Measurements from ENCODE around the gene SLC5A10. TPM values are rescaled to one million over a fixed set of nuclear protein-coding genes. Genes with fewer than 3 reads are reported as not detected.

Gene SLC5A10
- total RNA-seq, 4 donors from 2014 or later, result 0.31 to 1.5 (median 0.94) TPM

- 78% methylated on average over 11 of the region's 14 CpGs for WGBS
- peaks cover 34% of the 10 kb centered on the region for H3K36me3 ChIP-seq
- peaks cover 3% of the 10 kb centered on the region for H3K4me1 ChIP-seq
- no peaks in the 10 kb centered on the region for H3K9me3 ChIP-seq
- H3K27ac ChIP-seq, result no peak overlapping the region
- H3K4me3 ChIP-seq, result no peak overlapping the region
- H3K27me3 ChIP-seq, result no peaks in the 10 kb centered on the region
- no peak for TF ChIP-seq CTCF (IDR thresholded peaks at IDR 0.05)
- no peak for TF ChIP-seq POLR2A (IDR thresholded peaks at IDR 0.05)
- no peak for TF ChIP-seq EP300 (IDR thresholded peaks at IDR 0.05)
- TF ChIP-seq POLR2AphosphoS5 (IDR thresholded peaks at IDR 0.05), result no peak
- DNase-seq (ENCODE audit: low spot score in 2 of 2), result no peak
Measured at GRCh38 chr17:18933102-18934058, 18.6 kb upstream of the SLC5A10 start.

- Histone ChIP-seq H3K4me1 (no peaks in the 10 kb centered on the region), H3K27me3 (no peaks in the 10 kb centered on the region), H3K36me3 (no peaks in the 10 kb centered on the region), H3K9me3 (no peaks in the 10 kb centered on the region), H3K27ac (no peak overlapping the region), H3K4me3 (no peak overlapping the region)
- no peak for TF ChIP-seq POLR2A (IDR thresholded peaks at IDR 0.05)
- no peak for TF ChIP-seq POLR2AphosphoS5 (IDR thresholded peaks at IDR 0.05)
- TF ChIP-seq CTCF (IDR thresholded peaks at IDR 0.05), result no peak
- no peak for TF ChIP-seq EP300 (IDR thresholded peaks at IDR 0.05)
- WGBS, result 93% methylated on average over 8 of the region's 8 CpGs
- DNase-seq (ENCODE audit: low spot score in 2 of 2), result no peak
Measured at GRCh38 chr17:18937981-18938691, 13.8 kb upstream of the SLC5A10 start.

- Histone ChIP-seq H3K27ac (no peak overlapping the region), H3K27me3 (no peaks in the 10 kb centered on the region), H3K4me3 (no peak overlapping the region), H3K4me1 (no peaks in the 10 kb centered on the region), H3K9me3 (no peaks in the 10 kb centered on the region), H3K36me3 (no peaks in the 10 kb centered on the region)
- no peak for TF ChIP-seq CTCF (IDR thresholded peaks at IDR 0.05)
- TF ChIP-seq POLR2AphosphoS5 (IDR thresholded peaks at IDR 0.05), result no peak
- no peak for TF ChIP-seq POLR2A (IDR thresholded peaks at IDR 0.05)
- TF ChIP-seq EP300 (IDR thresholded peaks at IDR 0.05), result no peak
- WGBS, result 81% methylated on average over 2 of the region's 2 CpGs
- no peak for DNase-seq (ENCODE audit: low spot score in 2 of 2)
Measured at GRCh38 chr17:18938692-18939023, 13.3 kb upstream of the SLC5A10 start.

GRCh38 chr17:18944646-18945045 lies 7.3 kb upstream of the SLC5A10 start:
- H3K4me3 ChIP-seq, result no peak overlapping the region
- H3K27ac ChIP-seq, result no peak overlapping the region
- peaks cover 16% of the 10 kb centered on the region for H3K27me3 ChIP-seq
- no peak for TF ChIP-seq POLR2A (IDR thresholded peaks at IDR 0.05)
- no peak for TF ChIP-seq CTCF (IDR thresholded peaks at IDR 0.05)
- TF ChIP-seq POLR2AphosphoS5 (IDR thresholded peaks at IDR 0.05), result no peak
- no peak for TF ChIP-seq EP300 (IDR thresholded peaks at IDR 0.05)
- peaks cover 5% of the 10 kb centered on the region for H3K4me1 ChIP-seq
- H3K36me3 ChIP-seq, result no peaks in the 10 kb centered on the region
- WGBS, result 77% methylated on average over 5 of the region's 5 CpGs
- peak in 1 of 2 donors; percentile 3 for DNase-seq (ENCODE audit: low spot score in 2 of 2)
- H3K9me3 ChIP-seq, result no peaks in the 10 kb centered on the region

GRCh38 chr17:18946536-18946935 lies 5.4 kb upstream of the SLC5A10 start:
- no peak for TF ChIP-seq EP300 (IDR thresholded peaks at IDR 0.05)
- no peak for TF ChIP-seq CTCF (IDR thresholded peaks at IDR 0.05)
- TF ChIP-seq POLR2AphosphoS5 (IDR thresholded peaks at IDR 0.05), result no peak
- TF ChIP-seq POLR2A (IDR thresholded peaks at IDR 0.05), result no peak
- H3K27ac ChIP-seq, result no peak overlapping the region
- 67% methylated on average over 2 of the region's 2 CpGs for WGBS
- no peak for DNase-seq (ENCODE audit: low spot score in 2 of 2)
- H3K4me1 ChIP-seq, result peaks cover 14% of the 10 kb centered on the region
- no peaks in the 10 kb centered on the region for H3K9me3 ChIP-seq
- no peak overlapping the region for H3K4me3 ChIP-seq
- peaks cover 16% of the 10 kb centered on the region for H3K27me3 ChIP-seq
- no peaks in the 10 kb centered on the region for H3K36me3 ChIP-seq
